ENCODE results near the gene ELOVL4.

The ELOVL4 gene

GRCh38 chr6:79947191-79948186, at the start of gene ELOVL4:
Gene ELOVL4, minus strand, starts transcription at chr6:79947553. Its CDS starts 274 bp downstream, at chr6:79947279.
- DNase-seq (ENCODE audit: low read depth in 2 of 2): peak; percentile 21 to 66

GRCh38 chr6:79993911-79994309, 46.6 kb upstream of the ELOVL4 start:
- no peak for DNase-seq (ENCODE audit: low read depth in 2 of 2)

- DNase-seq (ENCODE audit: low read depth in 2 of 2): no peak
Observed at GRCh38 chr6:79993012-79993910, 45.9 kb upstream of the ELOVL4 start.

GRCh38 chr6:79989641-79990040, 42.3 kb upstream of the ELOVL4 start:
- no peak for DNase-seq (ENCODE audit: low read depth in 2 of 2)

- DNase-seq (ENCODE audit: low read depth in 2 of 2): no peak
Observed at GRCh38 chr6:79985128-79985527, 37.8 kb upstream of the ELOVL4 start.

- no peak for DNase-seq (ENCODE audit: low read depth in 2 of 2)
Observed at GRCh38 chr6:79984261-79984660, 36.9 kb upstream of the ELOVL4 start.

- no peak for DNase-seq (ENCODE audit: low read depth in 2 of 2)
Observed at GRCh38 chr6:79981652-79982051, 34.3 kb upstream of the ELOVL4 start.

- no peak for DNase-seq (ENCODE audit: low read depth in 2 of 2)
Observed at GRCh38 chr6:79971193-79971592, 23.8 kb upstream of the ELOVL4 start.

GRCh38 chr6:79969784-79970183, 22.4 kb upstream of the ELOVL4 start:
- no peak for DNase-seq (ENCODE audit: low read depth in 2 of 2)

GRCh38 chr6:79967178-79967577, 19.8 kb upstream of the ELOVL4 start:
- DNase-seq (ENCODE audit: low read depth in 2 of 2): no peak

GRCh38 chr6:79964607-79965081, 17.3 kb upstream of the ELOVL4 start:
- no peak for DNase-seq (ENCODE audit: low read depth in 2 of 2)

- DNase-seq (ENCODE audit: low read depth in 2 of 2): no peak
Observed at GRCh38 chr6:79954849-79955248, 7.5 kb upstream of the ELOVL4 start.

- no peak for DNase-seq (ENCODE audit: low read depth in 2 of 2)
Observed at GRCh38 chr6:79949233-79949632, 1.9 kb upstream of the ELOVL4 start.

- DNase-seq (ENCODE audit: low read depth in 2 of 2): peak in 1 of 2 donors; percentile 16
Observed at GRCh38 chr6:79946272-79947190, 822 bp downstream of the ELOVL4 start.

- no peak for DNase-seq (ENCODE audit: low read depth in 2 of 2)
Observed at GRCh38 chr6:79943133-79943532, 4.2 kb downstream of the ELOVL4 start.

- no peak for DNase-seq (ENCODE audit: low read depth in 2 of 2)
Observed at GRCh38 chr6:79941489-79942151, 5.7 kb downstream of the ELOVL4 start.

- no peak for DNase-seq (ENCODE audit: low read depth in 2 of 2)
Observed at GRCh38 chr6:79928478-79928998, 18.8 kb downstream of the ELOVL4 start.

- no peak for DNase-seq (ENCODE audit: low read depth in 2 of 2)
Observed at GRCh38 chr6:79927758-79928157, 19.6 kb downstream of the ELOVL4 start.

- DNase-seq (ENCODE audit: low read depth in 2 of 2): no peak
Observed at GRCh38 chr6:79923270-79923669, 24.1 kb downstream of the ELOVL4 start.

GRCh38 chr6:79922018-79922417, 25.3 kb downstream of the ELOVL4 start:
- no peak for DNase-seq (ENCODE audit: low read depth in 2 of 2)
